Glomerular endothelial cell (primary cell): ENCODE measurements around the gene GPR35. TPM values are rescaled to one million over a fixed set of nuclear protein-coding genes. Genes with fewer than 3 reads are reported as not detected.

ENCODE experiments used
- DNase-seq: peaks from one replicate; pipeline ENCODE4 v3.0.0-alpha.2; 2011; ENCODE audit warnings: low read depth, low spot score; ENCODE audit errors: extremely low read depth
- total RNA-seq: library from RNA; depleted of rRNA; stranded (reverse); fragments of >200 nt; gene quantifications from 2 replicates; pipeline ENCODE4 v1.2.3, GENCODE V29; 2015

GPR35 gene
- total RNA-seq, 1 donor from 2014 or later, result 0.23 TPM

DNA sequence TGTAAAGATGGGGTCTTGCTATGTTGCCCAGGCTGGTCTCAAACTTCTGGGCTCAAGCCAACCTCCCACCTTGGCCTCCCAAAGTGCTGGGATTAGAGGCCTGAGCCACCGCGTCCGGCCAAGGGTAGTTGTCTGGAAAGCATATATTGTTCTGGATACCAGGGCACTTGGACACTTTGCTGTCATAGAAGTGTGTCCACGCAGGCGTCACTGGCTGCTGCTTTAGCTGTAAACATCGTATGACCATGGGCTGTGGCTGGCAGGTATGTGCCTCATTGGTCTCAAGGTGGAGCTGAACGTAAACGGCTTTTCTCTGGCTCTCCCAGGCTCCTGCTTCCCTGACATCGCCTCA, 3.2 kb upstream of the GPR35 start:
- no peak for DNase-seq

GRCh38 chr2:240622531-240623235, 2.6 kb upstream of the GPR35 start:
- no peak for DNase-seq

DNA sequence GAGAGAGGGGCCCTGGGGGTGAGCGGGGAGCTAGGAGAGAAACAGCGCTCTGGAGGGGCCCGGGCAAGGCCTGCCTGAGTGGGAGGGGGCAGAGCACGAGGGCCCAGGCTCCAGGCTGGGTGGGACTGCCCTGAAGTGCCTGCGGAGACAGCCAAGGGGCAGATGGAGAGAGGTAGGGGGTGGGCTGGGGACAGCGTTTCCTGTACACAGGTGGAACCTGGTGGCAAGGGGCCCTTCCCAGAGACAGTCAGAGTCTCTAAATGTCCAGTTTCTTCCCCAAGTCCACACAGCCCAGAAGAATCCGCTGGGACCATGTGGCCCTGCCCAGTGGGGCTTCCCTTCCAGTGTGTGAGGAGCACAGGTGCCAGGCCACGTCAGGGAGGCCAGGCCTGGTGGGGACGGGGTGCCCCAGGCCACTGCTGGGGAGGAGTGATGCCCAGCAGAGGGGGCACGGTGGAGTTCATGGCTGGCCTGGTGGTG, 1.7 kb upstream of the GPR35 start:
- DNase-seq, result no peak

DNA sequence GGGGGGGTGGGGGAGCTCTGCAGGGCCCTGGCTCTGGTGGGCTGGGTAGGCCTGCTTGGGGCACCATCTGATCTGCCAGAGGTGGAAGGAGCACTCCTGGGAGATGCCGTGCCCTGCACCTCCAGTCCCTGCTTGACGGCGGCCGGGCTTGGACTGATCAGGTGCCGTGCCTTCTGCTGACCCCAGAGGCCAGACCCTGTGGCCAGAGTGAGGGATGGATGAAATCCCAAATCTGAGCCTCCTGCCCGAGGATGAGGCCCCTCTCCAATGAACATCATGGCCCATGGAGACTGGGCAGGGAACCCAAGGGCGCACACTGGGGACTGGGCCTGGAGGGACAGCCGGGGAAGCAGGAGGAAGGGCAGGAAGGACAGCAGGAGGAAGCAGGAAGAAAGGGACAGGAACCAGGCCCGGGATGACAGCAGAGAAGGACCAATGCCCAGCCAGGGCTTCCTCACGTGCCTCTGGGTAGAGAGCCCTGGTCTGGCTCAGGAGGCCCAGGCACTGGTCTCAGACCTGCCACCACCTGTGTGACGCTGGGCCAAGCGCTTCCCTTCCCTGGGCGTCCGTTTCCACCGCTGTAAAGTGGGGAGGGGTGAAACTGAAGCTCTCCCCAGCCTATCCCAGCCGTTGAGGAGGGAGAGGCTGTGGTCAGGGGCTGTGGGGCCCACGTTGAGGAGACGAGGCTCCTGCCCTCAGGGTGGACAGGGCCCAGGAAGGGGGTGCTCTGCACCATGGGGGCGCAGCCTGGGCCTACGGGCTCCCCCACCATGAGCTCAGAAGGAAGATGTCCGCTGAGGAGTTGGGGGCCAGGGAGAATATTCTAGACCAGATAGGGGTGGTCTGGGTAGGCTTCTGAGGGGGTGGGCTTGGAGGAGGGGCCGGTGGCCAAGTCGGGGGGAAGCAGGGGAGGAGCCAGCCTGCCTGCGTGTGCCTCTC, 1.0 kb upstream of the GPR35 start:
- DNase-seq, result no peak

DNA sequence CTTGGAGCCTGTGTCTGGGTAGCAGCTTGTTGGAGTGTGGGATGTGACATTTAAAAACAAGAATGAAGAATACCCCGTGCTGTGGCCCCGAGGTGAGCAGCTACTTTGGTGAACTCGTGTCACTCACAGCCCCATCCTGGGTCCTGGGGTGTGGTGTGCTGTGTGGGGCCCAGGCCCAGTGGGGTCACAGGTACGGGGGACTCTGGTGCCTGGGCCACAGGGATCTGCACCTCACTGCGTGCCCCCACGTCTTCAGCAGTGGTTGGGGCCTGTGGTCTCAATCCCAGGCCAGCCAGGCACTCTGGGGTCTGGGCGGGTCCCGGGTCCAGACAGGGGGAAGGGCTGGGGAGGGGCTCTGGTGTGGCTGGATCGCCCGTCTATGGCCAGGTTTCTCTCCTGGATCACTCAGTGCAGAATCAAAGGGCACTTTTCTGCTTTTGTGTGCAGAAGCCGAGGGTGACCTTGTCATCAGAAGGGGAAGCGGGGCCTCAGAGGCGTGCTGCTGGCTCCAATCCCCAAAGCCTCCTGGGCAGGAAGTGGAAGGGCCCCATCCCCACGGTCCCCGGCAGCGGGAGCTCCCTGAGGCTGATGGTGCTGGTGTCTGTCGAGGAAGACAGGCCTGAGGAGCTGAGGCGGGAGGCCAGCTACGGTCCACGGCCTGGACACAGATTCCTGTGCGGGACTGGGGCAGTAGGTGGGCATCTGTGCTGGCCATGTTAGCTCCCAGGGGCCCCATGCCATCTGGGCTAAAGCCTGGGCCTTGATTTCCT, 1.4 kb downstream of the GPR35 start:
- no peak for DNase-seq

- DNase-seq, result no peak
Measured at GRCh38 chr2:240627736-240628506, 2.6 kb downstream of the GPR35 start.

GRCh38 chr2:240628507-240628807, 3.2 kb downstream of the GPR35 start:
- no peak for DNase-seq

DNA sequence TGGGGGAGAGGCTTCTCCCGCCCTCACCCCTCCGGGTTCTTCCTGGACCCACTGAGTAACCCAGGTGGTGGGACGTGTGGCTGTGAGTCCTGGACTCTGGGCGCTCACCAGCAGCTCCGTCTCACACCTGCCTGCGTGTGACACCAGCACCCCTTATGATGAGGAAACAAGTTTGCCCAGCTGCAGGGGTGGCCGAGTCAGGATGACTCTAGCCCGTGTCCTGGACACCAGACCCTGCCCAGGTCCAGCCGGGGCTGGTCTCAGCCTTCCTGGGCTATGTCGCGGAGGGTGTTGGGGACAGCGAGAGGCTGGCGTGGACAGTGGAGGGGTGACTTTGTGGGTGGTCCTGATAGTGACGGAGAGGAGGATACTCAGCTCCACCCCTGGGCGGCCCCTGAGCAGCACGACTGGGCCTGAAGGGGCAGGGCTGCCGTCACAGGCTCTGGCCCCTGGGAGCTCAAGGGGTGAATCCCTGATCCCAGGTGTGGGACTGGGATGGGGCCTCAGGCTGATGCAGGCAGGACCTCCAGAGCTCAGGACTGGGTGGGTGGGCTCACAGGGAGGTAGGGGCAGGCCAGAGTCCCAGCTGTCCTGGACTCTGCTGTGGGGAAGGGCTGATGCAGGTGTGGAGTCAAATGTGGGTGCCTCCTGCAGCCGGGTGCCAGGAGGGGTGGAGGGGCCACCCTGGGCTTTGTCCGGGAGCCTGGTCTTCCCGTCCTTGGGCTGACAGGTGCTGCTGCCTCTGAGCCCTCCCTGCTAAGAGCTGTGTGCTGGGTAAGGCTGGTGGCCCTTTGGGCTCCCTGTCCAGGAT, 3.7 kb downstream of the GPR35 start:
- no peak for DNase-seq

DNA sequence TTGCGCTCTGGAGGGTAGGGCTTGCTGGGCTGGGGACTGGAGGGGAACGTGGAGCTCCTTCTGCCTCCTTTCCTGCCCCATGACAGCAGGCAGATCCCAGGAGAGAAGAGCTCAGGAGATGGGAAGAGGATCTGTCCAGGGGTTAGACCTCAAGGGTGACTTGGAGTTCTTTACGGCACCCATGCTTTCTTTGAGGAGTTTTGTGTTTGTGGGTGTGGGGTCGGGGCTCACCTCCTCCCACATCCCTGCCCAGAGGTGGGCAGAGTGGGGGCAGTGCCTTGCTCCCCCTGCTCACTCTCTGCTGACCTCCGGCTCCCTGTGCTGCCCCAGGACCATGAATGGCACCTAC, 4.3 kb downstream of the GPR35 start:
- no peak for DNase-seq

DNA sequence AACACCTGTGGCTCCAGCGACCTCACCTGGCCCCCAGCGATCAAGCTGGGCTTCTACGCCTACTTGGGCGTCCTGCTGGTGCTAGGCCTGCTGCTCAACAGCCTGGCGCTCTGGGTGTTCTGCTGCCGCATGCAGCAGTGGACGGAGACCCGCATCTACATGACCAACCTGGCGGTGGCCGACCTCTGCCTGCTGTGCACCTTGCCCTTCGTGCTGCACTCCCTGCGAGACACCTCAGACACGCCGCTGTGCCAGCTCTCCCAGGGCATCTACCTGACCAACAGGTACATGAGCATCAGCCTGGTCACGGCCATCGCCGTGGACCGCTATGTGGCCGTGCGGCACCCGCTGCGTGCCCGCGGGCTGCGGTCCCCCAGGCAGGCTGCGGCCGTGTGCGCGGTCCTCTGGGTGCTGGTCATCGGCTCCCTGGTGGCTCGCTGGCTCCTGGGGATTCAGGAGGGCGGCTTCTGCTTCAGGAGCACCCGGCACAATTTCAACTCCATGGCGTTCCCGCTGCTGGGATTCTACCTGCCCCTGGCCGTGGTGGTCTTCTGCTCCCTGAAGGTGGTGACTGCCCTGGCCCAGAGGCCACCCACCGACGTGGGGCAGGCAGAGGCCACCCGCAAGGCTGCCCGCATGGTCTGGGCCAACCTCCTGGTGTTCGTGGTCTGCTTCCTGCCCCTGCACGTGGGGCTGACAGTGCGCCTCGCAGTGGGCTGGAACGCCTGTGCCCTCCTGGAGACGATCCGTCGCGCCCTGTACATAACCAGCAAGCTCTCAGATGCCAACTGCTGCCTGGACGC, 4.9 kb downstream of the GPR35 start:
- no peak for DNase-seq

- DNase-seq, result no peak
Measured at GRCh38 chr2:240630771-240631547, 5.7 kb downstream of the GPR35 start.

GRCh38 chr2:240631548-240632305, 6.4 kb downstream of the GPR35 start:
- no peak for DNase-seq

DNA sequence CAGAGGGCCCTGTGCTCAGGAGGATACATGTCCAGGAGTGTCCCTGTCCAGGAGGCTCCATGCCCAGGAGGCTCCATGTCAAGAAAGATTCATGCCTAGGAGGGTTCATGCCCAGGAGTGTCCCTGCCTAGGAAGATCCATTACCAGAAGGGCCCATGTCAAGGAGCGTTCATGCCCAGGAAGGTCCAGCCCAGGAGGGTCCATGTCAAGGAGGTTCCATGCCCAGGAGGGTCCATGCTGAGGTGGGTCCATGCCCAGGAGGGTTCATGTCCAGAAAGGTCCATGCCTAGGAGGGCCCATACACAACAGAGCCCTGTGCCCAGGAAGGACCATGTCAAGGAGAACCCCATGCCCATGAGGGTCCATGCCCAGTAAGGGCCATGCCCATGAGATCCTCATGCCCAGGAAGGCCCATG, 7.0 kb downstream of the GPR35 start:
- DNase-seq, result no peak

DNA sequence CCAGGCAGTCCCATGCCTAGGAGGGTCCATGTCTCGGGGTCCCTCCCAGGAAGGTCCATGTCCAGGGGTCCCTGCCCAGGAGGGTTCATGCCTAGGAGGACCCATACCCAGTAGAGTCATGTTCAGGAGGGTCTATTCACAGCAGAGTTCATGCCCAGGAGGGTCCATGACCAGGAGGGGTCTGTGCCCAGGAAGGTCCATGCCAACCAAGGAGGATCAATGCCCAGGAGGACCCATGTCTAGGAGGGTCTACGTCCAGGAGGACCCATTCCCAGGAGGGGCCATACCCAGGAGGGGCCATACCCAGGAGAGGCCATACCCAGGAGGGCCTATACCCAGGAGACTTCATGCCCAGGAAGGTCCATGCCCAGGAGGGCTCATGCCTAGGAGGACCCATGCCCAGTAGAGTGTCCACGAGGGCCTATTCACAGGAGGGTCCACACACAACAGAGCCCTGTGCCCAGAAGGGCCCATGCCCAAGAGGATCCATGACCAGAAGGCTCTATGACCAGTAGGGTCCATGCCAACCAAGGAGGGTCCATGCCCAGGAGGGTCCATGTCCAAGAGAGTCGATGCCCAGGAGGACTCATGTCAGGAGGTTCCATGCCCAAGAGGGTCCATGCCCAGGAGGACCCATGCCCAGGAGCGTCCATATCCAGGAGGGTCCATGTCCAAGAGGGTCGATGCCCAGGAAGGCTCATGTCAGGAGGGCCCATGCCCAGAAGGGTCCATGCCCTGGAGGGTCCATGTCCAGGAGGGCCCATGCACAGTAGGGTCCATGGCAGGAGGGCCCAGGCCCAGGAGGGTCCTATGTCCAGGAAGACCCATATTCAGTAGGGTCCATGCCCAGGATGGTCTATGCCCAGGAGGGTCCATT, 10.1 kb downstream of the GPR35 start:
- DNase-seq, result no peak

- DNase-seq, result no peak
Measured at GRCh38 chr2:240635998-240636547, 10.8 kb downstream of the GPR35 start.

DNA sequence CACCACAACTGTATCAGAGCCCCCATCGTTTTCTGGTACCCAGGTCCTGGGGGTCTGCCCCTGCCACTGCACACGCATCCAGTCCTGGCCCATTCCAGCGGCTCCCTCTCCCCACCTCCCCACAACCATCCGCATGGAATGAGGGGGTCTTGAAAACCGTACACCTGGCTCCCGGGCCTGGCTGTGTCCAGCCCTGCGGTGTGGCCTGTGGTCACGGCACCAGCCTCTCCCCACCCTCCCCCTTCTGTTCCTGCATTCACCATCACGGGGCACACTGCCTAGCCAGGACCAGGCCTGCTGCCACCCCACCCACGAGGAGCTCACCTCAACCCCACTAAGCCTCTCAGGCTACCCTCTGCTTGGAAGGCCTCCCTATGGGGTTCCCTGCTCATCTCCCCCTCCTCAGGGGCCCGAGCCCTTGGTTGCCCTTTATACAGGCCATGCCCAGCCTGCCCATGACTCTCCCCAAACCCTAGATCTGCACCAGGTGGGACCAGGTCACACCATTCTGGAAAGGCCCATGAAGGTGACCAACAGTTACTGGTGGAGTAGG, 11.4 kb downstream of the GPR35 start:
- DNase-seq, result no peak
